Parathyroid adenoma (tissue), 2 donors: ENCODE results near the gene ABCF1.

Experiments used
- H2AFZ ChIP-seq: fragments of 300-600 bp; sonication (generic); one replicate; pipeline ENCODE4 v1.7.0; 2017; ENCODE audit warnings: antibody characterized with exemption, mild to moderate bottlenecking
- H3K27ac ChIP-seq: fragments of 300-600 bp; sonication (generic); one replicate; pipeline ENCODE4 v1.7.0; 2017
- H3K27me3 ChIP-seq: fragments of 300-600 bp; sonication (generic); one replicate; pipeline ENCODE4 v1.7.0; 2017; ENCODE audit warnings: low read length; ENCODE audit not compliant: control insufficient read depth, insufficient read depth
- H3K36me3 ChIP-seq: fragments of 300-600 bp; sonication (generic); one replicate; pipeline ENCODE4 v1.7.0; 2017; ENCODE audit warnings: low read length; ENCODE audit not compliant: control insufficient read depth, insufficient read depth
- H3K4me1 ChIP-seq: fragments of 300-600 bp; sonication (generic); one replicate; pipeline ENCODE4 v1.7.0; 2017; ENCODE audit warnings: control low read depth
- H3K4me2 ChIP-seq: fragments of 300-600 bp; sonication (generic); one replicate; pipeline ENCODE4 v1.7.0; 2017; ENCODE audit warnings: low read length
- H3K4me3 ChIP-seq: fragments of 300-600 bp; sonication (generic); one replicate; pipeline ENCODE4 v1.7.0; 2017; ENCODE audit warnings: low read depth, low read length
- H3K79me2 ChIP-seq: fragments of 300-600 bp; sonication (generic); one replicate; pipeline ENCODE4 v1.7.0; 2017; ENCODE audit warnings: control low read depth
- H3K9ac ChIP-seq: fragments of 300-600 bp; sonication (generic); one replicate; pipeline ENCODE4 v1.7.0; 2017; ENCODE audit warnings: mild to moderate bottlenecking
- H3K9me3 ChIP-seq: fragments of 300-600 bp; sonication (generic); one replicate; pipeline ENCODE4 v1.7.0; 2017; ENCODE audit warnings: low read length; ENCODE audit not compliant: control insufficient read depth
- TF ChIP-seq, protein P1 (sequence below): fragments of 300-600 bp; sonication (generic); IDR thresholded peaks from one replicate; pipeline ENCODE4 v1.7.0; 2017; ENCODE audit warnings: antibody characterized with exemption, mild to moderate bottlenecking
- donor health status: primary hyperparathyroidism.

The ABCF1 gene

DNA sequence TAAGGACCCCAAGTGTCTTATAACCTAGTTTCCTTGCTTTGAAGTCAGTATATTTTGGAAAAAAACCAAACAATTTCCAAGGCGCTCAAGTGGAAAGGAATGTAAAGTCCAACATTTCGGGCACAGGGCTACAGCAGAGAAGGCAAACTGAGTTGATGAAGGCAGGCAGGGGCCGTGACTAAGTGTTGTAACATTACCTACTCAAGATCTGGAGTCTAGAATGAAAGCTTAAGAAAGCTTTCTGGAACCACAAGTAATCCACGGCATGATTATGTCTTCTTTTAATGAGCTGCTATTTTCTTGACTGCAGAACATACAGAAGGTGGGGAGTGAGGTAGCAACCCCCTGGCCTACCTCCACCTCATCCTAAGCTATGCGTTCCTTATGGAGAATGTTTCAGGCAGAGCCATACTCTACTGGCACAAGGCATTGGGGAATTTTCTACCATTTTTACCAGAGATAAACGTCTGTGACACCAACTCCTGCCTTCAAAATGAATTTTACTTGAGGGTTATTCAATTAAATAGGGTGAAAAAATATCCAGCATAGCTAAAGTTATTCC, 41.5 kb downstream of the ABCF1 start:
- peaks cover 31% of the 10 kb centered on the region for H3K4me1 ChIP-seq
- H3K9me3 ChIP-seq = no peaks in the 10 kb centered on the region
- peaks cover 15% of the 10 kb centered on the region for H3K36me3 ChIP-seq
- H3K9ac ChIP-seq = no peak overlapping the region
- peak overlapping the region; percentile 98 for H3K27ac ChIP-seq
- peak overlapping the region; percentile 70 for H3K4me2 ChIP-seq
- no peak overlapping the region for H3K4me3 ChIP-seq
- H3K27me3 ChIP-seq = no peaks in the 10 kb centered on the region
- peaks cover 34% of the 10 kb centered on the region for H3K79me2 ChIP-seq
- TF ChIP-seq, protein P1, sequence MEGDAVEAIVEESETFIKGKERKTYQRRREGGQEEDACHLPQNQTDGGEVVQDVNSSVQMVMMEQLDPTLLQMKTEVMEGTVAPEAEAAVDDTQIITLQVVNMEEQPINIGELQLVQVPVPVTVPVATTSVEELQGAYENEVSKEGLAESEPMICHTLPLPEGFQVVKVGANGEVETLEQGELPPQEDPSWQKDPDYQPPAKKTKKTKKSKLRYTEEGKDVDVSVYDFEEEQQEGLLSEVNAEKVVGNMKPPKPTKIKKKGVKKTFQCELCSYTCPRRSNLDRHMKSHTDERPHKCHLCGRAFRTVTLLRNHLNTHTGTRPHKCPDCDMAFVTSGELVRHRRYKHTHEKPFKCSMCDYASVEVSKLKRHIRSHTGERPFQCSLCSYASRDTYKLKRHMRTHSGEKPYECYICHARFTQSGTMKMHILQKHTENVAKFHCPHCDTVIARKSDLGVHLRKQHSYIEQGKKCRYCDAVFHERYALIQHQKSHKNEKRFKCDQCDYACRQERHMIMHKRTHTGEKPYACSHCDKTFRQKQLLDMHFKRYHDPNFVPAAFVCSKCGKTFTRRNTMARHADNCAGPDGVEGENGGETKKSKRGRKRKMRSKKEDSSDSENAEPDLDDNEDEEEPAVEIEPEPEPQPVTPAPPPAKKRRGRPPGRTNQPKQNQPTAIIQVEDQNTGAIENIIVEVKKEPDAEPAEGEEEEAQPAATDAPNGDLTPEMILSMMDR = no peak
- H2AFZ ChIP-seq = no peak overlapping the region

DNA sequence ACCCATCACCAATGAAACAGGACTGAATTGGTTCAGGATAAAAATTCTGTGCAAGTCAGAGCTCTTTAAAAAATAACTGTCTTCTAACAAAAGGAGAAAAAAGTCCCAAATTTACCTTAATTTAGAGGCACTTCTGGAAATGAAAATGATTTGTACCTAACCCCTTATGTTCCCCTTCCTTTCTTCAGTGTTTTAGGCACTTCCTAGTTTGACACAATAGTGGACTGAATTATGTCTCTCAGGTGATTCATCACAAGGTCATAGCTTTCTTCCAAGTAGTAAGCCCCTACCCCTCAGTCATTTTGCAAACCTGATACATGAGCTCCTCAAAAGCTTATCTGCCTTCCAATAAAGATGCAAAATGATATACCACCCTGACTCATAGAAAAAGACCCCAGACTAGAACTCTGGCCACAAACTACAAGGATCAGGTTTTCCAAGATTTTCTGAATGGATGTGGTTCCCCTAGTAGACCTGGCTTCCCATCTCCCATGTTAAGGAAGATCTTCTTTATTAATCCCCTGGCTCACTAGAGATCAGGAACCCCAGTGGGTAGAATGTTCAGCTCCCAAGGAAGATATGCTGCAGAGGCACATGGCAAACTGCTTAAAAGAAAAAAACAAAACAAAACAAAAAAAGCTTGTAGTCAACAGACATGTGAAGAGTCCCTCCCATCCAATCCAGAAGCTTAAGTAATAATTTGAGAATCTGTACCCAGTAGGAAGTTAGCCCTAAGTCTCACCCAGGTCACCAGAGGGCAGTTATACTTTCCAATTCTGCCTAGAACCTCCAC, 42.2 kb downstream of the ABCF1 start:
- Histone ChIP-seq H3K4me1 (peaks cover 32% of the 10 kb centered on the region), H3K4me3 (peak overlapping the region; percentile 100), H2AFZ (no peak overlapping the region), H3K27me3 (no peaks in the 10 kb centered on the region), H3K27ac (peak overlapping the region; percentile 98), H3K4me2 (peak overlapping the region; percentile 70), H3K9ac (no peak overlapping the region), H3K36me3 (peaks cover 15% of the 10 kb centered on the region), H3K9me3 (no peaks in the 10 kb centered on the region), H3K79me2 (peaks cover 39% of the 10 kb centered on the region)
- TF ChIP-seq, protein P1 = no peak

DNA sequence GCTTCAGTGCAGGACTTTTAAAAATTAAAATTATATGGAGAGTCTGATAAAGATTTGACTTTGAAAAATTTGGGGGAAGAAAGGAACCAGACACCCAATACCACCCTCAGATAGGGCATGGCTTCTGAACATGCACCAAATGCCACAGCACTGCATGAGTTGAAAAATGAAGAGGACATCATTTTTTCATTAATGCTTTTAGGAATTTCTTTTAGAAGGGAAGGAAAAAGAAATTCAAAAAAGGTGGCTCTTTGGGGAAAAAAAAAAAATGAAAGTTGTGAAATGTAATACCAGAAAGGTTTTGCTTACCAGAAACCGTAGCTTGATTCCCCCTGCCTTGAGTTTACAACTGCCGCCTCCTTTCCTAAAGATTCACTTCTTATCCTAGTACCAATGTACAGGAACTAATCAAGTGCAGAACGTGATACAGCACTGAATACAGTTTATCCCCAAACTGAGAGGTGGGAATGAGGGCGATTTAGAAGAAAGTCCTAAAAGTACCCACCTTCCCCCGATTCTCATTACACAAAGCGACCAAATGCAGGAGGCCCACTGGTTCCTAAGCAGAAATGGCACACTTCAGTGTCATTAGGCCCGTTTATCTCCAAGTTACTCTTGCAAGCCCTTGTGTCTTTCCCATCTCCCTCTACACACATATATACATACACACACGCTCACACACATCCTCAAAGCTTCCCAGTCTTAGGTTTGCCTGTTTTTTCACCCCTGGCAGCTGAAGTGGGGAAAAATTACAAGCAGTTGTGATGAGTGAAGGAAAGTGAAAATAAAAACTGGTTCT, 43.0 kb downstream of the ABCF1 start:
- peak overlapping the region; percentile 98 for H3K27ac ChIP-seq
- no peaks in the 10 kb centered on the region for H3K9me3 ChIP-seq
- H3K4me3 ChIP-seq = peak overlapping the region; percentile 100
- peak overlapping the region; percentile 70 for H3K4me2 ChIP-seq
- peaks cover 15% of the 10 kb centered on the region for H3K36me3 ChIP-seq
- TF ChIP-seq, protein P1 = no peak
- no peaks in the 10 kb centered on the region for H3K27me3 ChIP-seq
- H2AFZ ChIP-seq = no peak overlapping the region
- H3K4me1 ChIP-seq = peaks cover 34% of the 10 kb centered on the region
- no peak overlapping the region for H3K9ac ChIP-seq
- H3K79me2 ChIP-seq = peaks cover 39% of the 10 kb centered on the region

DNA sequence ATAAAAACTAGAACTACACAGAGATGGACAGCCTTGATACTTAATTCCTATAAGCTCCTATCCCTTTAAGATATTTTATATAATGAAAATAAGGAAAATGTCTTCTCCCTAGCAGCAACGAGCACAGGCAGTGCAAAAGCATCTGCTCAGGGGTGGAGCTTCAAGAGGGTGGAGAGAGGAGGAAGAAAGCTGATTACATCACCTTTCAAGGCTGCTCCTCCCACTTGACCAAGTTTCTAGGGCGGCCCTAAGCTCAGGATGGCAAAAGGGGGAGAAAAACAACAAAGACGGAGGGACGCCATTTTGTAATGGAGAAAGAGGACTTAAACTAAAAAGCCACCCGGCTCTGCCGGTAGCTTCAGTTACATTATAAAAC, 43.6 kb downstream of the ABCF1 start:
- peaks cover 32% of the 10 kb centered on the region for H3K4me1 ChIP-seq
- peak overlapping the region; percentile 98 for H3K9ac ChIP-seq

More for the DNA sequence above, 43.6 kb downstream of the ABCF1 start:
- no peak overlapping the region for H2AFZ ChIP-seq
- peak overlapping the region; percentile 99 for H3K4me2 ChIP-seq
- TF ChIP-seq, protein P1 = no peak
- peaks cover 38% of the 10 kb centered on the region for H3K79me2 ChIP-seq
- peaks cover 15% of the 10 kb centered on the region for H3K36me3 ChIP-seq
- H3K27ac ChIP-seq = peak overlapping the region; percentile 98
- no peaks in the 10 kb centered on the region for H3K27me3 ChIP-seq
- peak overlapping the region; percentile 100 for H3K4me3 ChIP-seq
- no peaks in the 10 kb centered on the region for H3K9me3 ChIP-seq
